PFSK-1 (cell line): ENCODE results near the gene AMDHD1.

ENCODE experiments used
- FOXP2 ChIP-seq: optimal IDR thresholded peaks from 2 replicates; pipeline ENCODE3; 2011; ENCODE audit warnings: borderline replicate concordance, control low read depth, inconsistent platforms; ENCODE audit not compliant: insufficient read depth; ENCODE audit errors: extremely low read length, extremely low read depth
- POLR2AphosphoS5 ChIP-seq: IDR thresholded peaks from 2 replicates; pipeline ENCODE4 v1.6.1; 2012; ENCODE audit warnings: low read depth, mild to moderate bottlenecking, control low read depth, low read length, moderate library complexity
- REST ChIP-seq, 2 experiments: IDR thresholded peaks; 2 replicates each; pipeline versions ENCODE4 v1.6.1 to v1.8.0; 2011 to 2012; ENCODE audit warnings: low read depth in 2 of 2, low read length in 2 of 2, control low read depth in 1 of 2, inconsistent platforms in 1 of 2, mild to moderate bottlenecking in 1 of 2, moderate library complexity in 1 of 2; ENCODE audit not compliant: insufficient read depth in 1 of 2
- SIN3A ChIP-seq: IDR thresholded peaks from 2 replicates; pipeline ENCODE4 v1.6.1; 2012; ENCODE audit warnings: mild to moderate bottlenecking, low read length, moderate library complexity, borderline replicate concordance; ENCODE audit not compliant: insufficient read depth
- TAF1 ChIP-seq: IDR thresholded peaks from 2 replicates; pipeline ENCODE4 v1.6.1; 2012; ENCODE audit warnings: low read length, control low read depth, borderline replicate concordance; ENCODE audit not compliant: insufficient read depth

AMDHD1 gene

GRCh38 chr12:95942101-95942523, 1.0 kb upstream of the AMDHD1 start:
- TF ChIP-seq POLR2AphosphoS5 (no peak), TAF1 (no peak), SIN3A (no peak), FOXP2 (no peak), REST (IDR thresholded peaks at IDR 0.05; ENCODE audit: insufficient read depth in 1 of 2, low read depth in 2 of 2, low read length in 2 of 2) (no peak)

- TF ChIP-seq TAF1 (no peak), REST (IDR thresholded peaks at IDR 0.05; ENCODE audit: insufficient read depth in 1 of 2, low read depth in 2 of 2, low read length in 2 of 2) (no peak), POLR2AphosphoS5 (no peak), FOXP2 (no peak), SIN3A (no peak)
Measured at GRCh38 chr12:95942524-95943329, 404 bp upstream of the AMDHD1 start, which contains the start of gene CCDC38. TSS of gene CCDC38 (minus strand) at chr12:95942614. CDS start at chr12:95936509, 6,105 bp downstream.

GRCh38 chr12:95944108-95944704, 1.1 kb downstream of the AMDHD1 start:
- no peak for TF ChIP-seq REST (IDR thresholded peaks at IDR 0.05; ENCODE audit: insufficient read depth in 1 of 2, low read depth in 2 of 2, low read length in 2 of 2)
- TF ChIP-seq TAF1, result no peak
- TF ChIP-seq SIN3A, result no peak
- no peak for TF ChIP-seq FOXP2
- no peak for TF ChIP-seq POLR2AphosphoS5

GRCh38 chr12:95949477-95950206, 6.5 kb downstream of the AMDHD1 start:
- TF ChIP-seq POLR2AphosphoS5, result no peak
- no peak for TF ChIP-seq FOXP2
- TF ChIP-seq TAF1, result no peak
- TF ChIP-seq SIN3A, result no peak
- no peak for TF ChIP-seq REST (IDR thresholded peaks at IDR 0.05; ENCODE audit: insufficient read depth in 1 of 2, low read depth in 2 of 2, low read length in 2 of 2)
